Tibial nerve (tissue), 4 donors: ENCODE measurements around the gene SLBP.

Experiments
- CTCF ChIP-seq, 5 experiments: fragments of 200-600 bp in 3 of 5; fragments of 450-650 bp in 2 of 5; sonication (generic) in 3 of 5; IDR thresholded peaks; one replicate each; pipeline ENCODE4 v1.5.1; 2016 to 2019; ENCODE audit warnings: antibody characterized with exemption in 5 of 5, mild to moderate bottlenecking in 3 of 5, moderate library complexity in 2 of 5
- EP300 ChIP-seq, 2 donors: sonication (generic); formaldehyde crosslinking; IDR thresholded peaks; one replicate each; pipeline ENCODE4 v1.6.1; 2017; ENCODE audit warnings: antibody characterized with exemption in 2 of 2, mild to moderate bottlenecking in 1 of 2
- POLR2A ChIP-seq, 2 donors: fragments of 450-650 bp; IDR thresholded peaks; one replicate each; pipeline ENCODE4 v1.6.1; 2017; ENCODE audit warnings: antibody characterized with exemption in 2 of 2, mild to moderate bottlenecking in 2 of 2, moderate library complexity in 2 of 2

- TF ChIP-seq CTCF (IDR thresholded peaks at IDR 0.05) (no peak), EP300 (IDR thresholded peaks at IDR 0.05) (no peak), POLR2A (IDR thresholded peaks at IDR 0.05) (no peak)
These were observed 29.3 kb downstream of the SLBP start for GRCh38 chr4:1682860-1683259.
